GM04503 (cell line): Measurements from ENCODE around the gene ABI3BP.
A peak's percentile ranks its signal among the peaks of the same experiment; 100 is the strongest.

ENCODE experiments used
- DNase-seq: peaks from one replicate; pipeline ENCODE4 v3.0.0-alpha.2; 2012; ENCODE audit warnings: low read depth

ABI3BP gene

DNA sequence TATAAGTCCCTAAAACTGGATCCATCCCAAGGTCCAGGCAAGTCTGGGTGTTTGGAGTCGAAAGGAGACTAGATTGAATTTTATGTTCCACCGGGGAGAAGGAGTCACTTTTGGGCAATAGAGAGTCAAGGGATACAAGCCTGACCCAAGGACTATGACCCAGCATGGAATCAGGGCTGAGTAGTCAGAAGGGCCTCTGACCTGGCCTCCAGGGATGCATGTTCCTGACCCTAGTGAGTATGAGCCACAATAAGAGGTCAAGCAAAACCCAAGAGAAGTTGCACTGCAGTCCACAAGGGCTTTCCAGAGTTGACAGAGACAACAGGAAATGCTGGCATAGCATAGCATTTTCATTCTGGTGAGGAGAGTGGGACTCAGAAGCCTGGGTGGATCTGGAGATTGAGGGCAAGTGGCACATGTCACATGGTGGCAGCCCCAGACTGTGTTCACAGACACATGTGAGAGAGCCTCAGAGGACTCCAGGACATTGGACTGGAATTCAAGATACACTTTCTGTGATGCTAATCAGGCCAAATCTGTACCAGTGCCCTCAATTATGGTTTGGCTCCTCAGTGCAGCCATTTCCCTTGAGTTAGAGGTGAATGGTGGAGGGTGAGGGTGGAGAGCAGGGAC lies 217.0 kb downstream of the ABI3BP start:
- no peak for DNase-seq

DNA sequence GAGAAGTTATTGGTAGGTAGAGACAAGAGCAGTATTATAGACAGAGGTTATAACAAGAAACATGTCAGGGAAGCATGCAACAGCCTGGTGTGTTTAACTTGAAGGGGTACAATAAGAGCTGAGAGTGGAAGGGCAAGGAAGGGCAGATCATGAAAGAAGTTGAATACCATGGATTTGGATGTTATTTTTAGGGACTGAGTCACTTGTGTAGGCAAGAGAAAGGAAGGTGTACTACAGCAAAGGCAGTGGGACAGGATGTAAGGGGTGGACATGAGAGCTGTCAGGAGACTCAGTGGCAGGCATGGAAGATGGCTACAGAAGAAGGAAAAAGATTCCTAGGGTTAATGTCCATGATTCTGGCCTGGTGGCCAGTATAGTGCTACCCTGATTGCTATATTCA lies 217.6 kb downstream of the ABI3BP start:
- no peak for DNase-seq

DNA sequence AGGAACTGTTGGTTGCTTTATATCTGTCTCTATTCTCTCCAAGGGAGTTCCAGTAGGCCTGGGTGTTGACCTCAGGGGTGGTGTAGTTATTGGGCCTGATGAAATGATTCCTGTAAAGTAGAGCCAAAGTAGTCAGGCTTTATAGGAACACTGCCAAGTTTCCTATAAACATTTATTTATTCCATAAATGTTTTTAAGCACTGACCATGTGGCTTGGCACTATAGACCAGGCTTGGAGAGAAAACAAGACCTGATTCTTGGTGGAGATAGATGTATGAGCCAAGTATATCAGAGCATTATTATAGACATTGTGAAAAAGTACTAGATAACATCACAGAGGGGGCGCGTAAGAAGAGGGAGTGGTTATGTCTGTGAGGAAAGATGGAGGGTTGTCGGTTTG lies 218.0 kb downstream of the ABI3BP start:
- no peak for DNase-seq

DNA sequence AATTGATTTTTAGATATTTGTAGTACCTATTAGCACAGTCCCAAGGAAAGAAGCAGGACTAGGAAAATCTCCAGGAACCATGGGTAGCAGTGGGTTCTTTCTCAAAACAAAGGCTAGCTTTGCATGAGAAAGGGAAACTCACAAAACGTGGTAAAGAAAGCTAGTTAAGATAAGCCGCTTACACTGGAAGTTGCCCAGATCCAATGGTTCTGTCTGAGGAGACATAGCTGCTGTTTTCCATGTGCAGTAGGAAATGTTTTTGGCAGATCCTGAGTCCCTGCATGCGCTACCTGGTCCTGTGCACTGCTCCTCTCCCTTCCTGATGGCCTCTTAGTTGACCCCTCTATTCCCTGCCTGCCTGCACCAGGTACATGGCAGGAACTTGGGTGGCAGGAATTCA lies 223.5 kb downstream of the ABI3BP start:
- no peak for DNase-seq

DNA sequence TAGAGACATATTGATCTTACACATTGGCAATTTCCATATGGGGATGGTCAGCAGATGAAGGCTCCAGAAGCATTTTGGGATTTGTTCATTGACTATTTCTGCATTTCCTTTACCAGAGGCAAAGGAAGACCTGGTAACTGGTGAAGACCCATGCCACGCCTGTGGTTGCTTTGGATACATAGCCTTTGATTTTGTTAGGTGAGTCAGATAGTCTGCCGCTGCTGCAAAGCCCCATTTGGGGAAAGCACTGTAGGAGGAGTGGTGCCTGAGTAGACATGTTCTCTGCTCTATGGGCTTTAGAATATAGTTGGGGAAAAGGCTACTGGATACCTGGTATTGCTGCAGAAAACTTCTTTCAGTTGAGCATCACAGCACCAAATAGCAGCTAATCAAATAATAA lies 227.2 kb downstream of the ABI3BP start:
- DNase-seq, result no peak

DNA sequence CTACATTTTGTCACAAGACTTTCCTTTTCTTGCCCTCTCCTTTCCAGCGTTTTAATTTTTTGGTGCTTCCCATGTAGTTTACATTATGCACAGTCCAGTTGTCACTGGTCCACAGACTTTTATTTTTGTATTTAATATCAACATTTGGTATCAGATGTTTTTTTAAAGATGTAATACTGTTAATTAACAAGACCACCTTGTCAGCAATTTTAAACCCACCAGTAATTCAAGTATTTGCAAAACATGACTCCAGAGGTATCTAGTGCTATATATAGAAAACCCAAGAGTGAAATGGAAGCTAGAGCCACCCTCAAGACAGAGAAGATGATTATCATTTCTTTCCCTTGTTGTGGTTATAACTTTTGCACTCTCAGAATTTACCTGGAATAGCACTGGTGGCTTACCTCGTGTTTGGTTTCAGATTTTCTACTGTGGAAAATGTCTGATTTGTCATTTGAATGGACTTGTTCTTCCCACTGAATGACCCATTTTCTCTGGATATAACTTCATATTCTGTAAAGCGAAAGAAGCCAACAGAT lies 227.7 kb downstream of the ABI3BP start:
- no peak for DNase-seq

DNA sequence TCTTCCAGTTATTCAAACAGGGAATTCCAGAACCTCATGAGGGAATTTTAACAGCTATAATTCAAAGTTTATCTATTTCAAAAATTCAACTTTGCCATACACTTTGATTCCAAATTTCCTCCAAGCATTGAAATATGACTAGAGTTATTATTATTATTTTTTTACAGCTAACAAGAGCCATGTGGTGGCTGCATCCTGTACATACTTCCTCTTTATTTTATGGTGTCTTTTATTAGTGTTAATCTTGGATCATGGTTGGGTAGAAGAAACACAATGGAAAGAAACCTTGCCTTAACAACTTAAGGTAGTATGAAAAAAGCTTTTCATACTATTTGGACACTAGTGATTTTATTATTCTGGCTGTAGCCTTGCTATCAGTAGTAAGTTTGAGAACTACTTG lies 231.3 kb downstream of the ABI3BP start:
- no peak for DNase-seq

DNA sequence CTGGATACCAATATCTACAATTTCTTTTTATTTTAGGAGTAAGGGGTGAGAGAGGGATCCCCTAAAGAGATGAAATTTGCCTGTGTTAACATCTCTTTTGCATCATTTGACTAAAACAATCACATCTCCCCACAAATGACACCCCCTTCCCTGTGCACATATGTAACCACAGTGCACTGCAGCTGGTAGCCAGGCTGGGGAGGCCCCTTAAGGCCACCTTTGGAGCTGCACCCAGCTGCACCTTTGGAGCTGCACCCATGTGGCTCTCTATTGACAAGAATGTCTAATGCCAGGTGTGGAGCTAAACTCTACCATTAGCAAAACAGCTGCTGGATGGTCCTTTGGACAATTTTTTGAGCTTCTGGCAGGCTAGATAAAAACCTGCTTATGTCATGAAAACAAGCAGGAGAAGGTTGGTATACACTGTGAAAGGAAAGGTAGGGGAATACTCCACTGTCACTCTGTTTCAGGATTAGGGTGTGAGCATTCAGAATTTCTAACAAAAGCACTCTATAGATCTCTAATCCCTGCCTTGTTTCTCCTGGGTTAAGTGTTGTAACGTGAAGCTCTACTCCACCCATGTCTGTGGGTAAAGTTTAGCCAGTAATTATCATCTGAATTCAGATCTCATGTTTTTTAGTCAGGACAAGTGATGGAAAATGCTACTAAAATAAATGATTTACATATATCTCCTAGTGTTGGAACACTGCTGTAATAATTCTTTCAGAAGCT lies 231.8 kb downstream of the ABI3BP start:
- no peak for DNase-seq

DNA sequence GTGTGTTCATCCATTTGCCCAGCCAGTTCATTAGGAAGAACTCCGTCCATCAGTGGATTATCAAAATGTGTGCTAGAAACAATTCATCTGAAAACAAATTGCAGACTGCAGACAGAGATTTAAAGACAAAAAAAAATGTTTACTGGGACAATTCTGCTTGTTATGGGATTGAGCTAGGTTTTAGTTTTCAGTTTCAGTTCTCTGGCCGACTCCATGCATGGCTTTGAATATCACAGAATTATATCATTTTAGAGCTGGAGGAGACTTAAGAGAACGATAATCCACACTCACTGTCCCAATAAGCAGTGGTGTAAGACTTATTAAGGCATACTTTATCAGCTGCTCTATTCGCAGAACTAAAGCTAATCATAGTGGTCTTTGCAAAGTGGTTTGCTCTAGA lies 232.8 kb downstream of the ABI3BP start:
- DNase-seq, result no peak

DNA sequence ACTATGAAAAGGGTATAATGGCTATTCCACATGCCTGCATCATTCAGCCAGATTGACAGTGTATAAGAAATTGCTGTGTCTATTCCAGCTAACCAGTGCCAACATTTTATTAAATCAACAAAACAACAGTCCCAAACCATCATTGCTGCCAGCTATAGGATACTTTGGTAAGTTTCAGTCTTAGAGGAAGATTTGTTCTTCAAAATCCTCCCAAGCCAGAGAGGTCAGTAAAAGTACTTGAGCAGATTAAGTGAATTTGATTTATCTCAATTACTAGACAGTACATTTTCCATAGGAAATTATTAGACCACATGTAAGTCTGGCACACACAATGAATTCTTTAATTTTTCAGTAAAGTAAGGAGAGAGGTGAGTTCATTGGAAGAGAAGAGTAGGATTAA lies 233.3 kb downstream of the ABI3BP start:
- no peak for DNase-seq

DNA sequence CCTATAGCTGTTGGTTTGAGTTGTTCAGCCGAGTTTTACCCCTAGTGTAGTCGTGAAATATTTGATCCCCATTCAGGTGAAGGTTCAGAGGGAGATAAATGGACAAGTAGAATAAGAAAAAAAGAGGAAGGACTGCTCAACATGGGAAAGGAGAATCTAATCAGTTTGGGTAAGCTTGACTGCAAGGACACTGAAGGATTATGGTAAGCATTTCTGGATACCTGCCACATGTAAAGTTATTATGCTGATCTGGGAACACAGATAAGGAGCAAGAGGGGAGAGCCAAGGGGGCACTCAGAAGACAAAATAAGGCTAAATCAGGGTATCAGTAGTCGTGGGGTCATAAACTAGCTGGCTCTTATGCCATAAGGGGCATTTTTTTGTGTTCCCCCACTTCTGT lies 234.1 kb downstream of the ABI3BP start:
- no peak for DNase-seq

DNA sequence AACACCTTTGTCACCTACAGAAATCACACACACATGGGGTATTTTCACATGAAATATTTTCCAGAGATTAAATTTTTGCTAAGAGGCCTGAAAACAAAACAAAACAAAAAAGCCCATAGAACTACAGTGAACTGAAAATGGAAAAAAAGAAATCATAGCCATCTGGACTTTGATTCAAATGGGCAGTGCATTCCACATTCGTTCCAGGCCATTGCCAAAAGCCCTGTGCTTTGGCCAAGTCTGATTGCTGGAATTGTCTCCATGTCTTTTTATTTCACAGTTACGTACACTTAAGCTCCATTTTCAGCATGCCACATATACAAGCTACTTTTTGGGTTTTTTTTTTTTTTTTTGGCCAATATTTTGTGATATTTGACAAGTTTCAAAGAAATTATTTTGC lies 236.8 kb downstream of the ABI3BP start:
- DNase-seq, result peak; percentile 31

DNA sequence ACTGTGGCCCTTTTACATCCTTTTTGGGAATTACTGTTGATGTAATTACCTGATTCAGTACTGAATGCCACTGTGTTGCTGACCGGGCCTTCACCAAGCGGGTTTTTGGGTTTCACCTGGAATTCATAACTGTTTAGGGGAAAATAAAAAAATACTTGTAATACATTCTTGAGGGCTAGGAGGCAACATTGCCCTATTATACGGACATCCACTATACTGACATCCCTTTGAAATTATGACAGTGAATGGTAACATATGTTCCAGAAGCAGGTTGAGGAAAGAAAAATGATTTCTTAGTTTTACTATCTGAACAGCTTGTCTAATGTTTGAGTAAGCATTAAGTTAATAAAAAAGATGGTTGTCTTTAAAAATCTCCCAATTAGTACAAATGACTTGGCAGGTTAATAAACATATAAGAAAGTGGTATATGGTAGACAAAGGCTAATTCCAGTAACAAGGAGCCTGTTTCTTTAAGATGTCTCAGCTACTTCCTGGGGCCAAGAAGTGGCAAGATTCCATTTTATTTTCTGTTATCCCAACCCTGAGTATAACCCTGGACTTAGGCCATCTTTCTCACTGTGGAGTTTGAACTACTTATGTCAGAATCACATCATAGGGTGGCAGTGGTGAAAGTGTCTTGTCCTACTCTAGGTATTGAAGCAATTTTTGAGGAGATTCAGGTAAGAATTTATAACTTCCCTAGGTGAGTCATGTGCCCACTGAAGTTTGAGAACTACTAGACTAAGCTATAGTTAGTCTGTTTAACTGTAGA lies 238.5 kb downstream of the ABI3BP start:
- no peak for DNase-seq

DNA sequence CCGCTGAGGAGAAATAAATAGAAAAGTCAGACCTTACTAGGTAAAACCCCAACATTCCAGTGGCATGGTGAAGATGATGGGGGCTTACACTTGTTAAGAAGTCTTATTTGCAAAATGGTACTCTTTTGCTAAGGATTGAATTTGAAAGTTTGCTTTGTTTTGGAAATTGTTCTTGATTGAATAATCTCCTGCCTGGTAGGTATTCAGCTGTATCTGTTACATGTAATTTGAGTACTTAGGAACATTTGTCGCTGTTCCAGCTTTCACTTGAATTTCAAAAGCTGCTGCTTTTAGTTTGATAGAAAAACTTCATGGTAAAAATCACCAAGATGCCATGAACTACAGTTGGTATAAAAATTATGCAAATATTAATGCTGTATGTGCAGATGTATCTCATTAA lies 239.4 kb downstream of the ABI3BP start:
- DNase-seq, result no peak

DNA sequence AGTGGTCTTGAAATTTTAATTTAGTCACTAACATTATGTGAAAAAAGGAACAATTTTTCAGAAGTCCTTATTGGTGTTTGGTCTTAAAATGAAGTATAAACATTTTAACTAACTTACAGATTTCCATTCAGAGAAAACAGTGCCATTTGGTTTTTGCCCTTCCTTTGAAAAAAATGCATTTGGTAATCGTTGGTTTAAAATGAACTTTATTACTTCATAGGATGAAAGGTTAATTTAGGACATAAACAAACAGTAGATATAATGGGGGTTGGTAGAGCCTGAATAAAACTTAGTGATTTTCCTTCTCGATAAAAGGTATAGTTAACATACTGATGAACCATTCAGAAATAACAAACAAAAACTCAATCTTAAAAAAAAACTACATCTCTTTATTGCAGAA lies 244.3 kb downstream of the ABI3BP start:
- no peak for DNase-seq

DNA sequence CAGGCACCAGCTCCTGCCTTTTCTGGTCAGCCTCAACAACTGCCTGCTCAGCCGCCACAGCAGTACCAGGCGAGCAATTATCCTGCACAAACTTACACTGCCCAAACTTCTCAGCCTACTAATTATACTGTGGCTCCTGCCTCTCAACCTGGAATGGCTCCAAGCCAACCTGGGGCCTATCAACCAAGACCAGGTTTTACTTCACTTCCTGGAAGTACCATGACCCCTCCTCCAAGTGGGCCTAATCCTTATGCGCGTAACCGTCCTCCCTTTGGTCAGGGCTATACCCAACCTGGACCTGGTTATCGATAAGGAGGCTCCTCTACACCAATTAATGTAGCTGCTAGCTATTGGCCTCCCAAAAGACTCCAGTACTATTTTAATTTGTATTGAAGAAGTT lies 245.0 kb downstream of the ABI3BP start:
- DNase-seq, result no peak

DNA sequence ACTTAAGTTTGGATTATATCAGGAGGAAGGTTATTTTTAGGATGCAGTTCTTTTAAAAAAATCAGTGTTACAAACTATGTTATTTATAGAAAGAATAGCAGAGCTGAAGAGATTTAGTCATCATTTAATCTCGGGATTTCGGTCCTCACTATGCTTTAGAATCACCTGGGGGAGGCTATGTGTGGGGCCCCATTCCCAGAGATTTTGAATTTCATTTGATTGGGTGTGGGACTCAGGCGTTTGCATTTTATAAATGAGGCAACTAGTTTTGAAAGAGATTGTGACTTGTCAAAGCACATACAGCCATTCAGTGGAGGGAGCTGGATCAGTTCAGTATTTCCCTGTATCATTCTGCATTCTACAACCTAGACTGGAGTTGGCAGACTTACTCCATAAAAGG lies 247.1 kb downstream of the ABI3BP start:
- no peak for DNase-seq

DNA sequence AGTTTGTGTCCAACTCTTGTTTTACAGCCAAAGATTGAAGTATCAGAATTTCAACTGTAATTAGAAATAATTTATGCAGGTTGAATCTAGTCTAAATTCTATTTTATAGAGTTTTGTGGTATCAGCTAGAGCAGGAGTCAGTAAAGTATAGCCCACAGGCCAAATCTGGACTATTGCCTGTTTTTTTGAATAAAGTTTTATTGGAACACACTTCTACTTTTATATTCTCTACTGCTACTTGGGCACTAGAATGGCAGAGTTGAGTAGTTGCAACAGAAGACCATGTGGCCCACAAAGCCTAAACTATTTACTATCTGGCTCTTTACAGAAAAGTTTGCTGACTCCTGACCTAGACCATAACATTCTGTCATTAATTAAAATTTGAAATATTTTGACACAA lies 247.6 kb downstream of the ABI3BP start:
- no peak for DNase-seq

DNA sequence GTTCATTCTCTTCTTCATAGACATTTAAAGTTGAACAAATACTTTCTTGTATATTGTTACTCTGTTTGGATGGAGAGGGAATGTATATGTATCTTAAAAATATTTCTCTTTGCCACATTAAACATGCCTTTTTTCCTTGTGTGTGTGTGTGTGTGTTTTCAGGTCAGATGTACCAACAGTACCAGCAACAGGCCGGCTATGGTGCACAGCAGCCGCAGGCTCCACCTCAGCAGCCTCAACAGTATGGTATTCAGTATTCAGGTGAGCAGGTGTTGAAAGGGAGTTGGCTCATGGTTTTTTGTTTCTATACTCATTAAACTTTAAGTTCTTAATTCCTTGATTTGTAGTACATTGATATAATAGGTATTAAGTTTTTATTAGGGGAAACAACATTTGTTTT lies 248.6 kb downstream of the ABI3BP start:
- DNase-seq, result no peak

DNA sequence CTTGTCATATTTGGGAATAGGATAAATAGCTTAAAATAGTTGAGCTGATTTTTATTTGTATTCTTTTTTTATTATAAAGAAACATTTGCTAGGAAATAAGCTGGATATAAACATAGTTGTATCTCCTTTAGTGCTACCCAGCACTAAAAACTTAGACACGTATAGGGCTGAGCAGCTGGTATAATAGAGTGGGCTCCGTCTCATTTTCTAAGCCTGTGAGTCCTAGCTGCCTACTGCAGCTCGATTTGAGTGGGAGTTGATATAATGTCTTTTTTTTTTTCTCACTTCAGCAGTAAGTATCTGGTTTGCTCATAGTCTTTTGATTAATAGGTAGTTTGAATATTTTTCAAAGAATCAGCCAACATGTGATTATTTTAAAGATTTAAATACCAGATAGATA lies 249.7 kb downstream of the ABI3BP start:
- DNase-seq, result no peak

DNA sequence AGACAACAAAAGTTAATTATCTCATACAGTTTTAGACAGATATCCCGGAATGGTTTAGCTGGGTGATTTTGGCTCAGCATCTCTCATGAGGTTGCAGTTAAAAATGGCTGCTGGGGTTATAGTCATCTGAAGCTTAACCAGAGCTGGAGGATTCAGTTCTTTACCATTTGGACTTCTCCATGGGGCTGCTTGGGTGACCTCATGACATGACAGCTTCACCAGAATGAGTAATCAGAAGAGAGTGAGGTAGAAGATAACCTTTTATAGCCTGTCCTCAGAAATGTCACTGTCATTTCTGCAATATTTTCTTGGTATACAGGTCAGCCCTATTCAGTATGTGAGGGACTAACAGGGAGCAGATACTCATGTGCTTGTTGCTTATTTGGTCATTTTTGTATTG lies 253.0 kb downstream of the ABI3BP start:
- DNase-seq, result no peak

DNA sequence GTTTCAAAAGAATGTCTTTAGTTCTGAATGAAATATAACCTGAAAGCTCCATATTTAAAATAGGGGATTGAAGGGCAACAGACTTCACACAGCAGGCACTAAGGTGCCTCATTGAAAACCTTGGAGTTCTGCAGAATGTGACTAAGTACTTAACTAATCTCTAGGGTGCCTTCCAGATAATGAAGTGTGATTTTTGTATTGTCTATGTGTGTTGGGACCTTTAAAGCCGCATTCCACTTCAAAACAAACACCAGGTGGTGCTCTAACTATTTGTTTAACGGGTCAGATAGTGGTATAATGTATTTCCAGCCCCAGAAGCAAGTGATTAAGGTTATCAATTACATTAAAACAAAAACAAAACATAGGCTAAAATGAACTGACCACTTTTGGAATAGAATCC lies 255.9 kb downstream of the ABI3BP start:
- no peak for DNase-seq

DNA sequence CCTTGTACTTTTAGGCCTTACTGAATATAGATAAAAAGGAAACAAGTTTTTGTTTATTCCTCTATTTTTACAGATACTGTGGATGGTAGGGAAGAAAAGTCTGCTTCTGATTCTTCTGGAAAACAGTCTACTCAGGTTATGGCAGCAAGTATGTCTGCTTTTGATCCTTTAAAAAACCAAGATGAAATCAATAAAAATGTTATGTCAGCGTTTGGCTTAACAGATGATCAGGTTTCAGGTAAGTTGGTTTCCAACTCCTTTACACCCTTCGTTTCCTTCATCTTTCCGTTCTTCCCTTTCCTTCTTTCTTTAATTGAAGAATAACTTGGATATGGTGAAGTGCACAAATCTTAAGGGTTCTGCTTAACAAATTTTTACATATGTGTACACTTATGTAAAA lies 260.8 kb downstream of the ABI3BP start:
- DNase-seq, result no peak
